Measurements from ENCODE around the gene FHDC1. TPM values are rescaled to one million over a fixed set of nuclear protein-coding genes. Genes with fewer than 3 reads are reported as not detected.

The FHDC1 gene
- total RNA-seq, 1 experiment from 2014 or later = 19.9 TPM

DNA sequence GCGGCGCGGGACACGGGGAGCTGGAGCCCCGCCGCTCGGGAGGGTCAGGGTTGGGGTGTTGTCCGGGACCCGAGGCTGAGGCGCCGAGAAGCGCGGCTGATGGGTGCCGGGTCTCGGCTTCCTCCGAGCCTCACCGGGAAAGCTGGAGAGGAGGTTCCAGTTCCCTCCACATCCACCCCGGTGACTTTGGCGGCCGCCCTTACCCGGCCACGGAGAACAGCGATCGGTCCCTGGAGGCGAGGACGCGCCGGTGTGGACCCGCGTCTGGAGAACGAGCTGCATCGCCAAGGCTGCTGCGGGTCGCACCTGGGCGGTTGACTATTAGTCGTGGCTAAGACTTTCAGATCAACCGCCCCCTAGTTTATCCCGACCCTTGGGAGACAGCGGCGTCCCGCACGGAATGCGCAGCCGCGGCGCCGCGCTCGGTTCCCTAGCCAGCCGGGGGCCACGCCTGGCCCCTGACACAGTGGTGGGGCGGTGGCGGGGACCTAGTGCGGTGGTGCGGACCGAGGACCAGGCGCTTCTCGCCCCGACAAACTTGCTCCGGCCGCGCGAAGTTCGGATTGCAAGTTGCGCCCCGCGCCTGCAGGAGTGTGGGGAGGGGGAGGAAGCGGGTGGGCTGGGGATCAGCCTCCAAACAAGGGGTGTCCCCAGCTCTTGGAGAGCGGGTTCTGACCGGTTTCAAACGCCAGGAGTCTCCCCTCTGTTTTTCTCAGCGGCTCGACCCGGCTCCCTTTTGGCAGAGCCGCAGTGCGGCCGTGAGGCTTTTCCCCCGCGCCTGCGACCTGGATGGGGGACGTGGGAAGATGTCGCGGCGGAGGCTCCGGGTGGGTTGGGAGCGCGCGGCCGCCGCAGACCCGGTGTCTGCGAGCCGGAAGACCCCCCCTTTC is 568 bp downstream of the FHDC1 start:
- Histone ChIP-seq H2BK20ac (ENCODE audit: low read depth, low read length, poor library complexity, severe bottlenecking) (no peak overlapping the region), H3K56ac (ENCODE audit: insufficient read length, low read depth, low read length) (no peak overlapping the region), H3K9me3 (ENCODE audit: control insufficient read depth, low read depth, low read length) (no peaks in the 10 kb centered on the region), H3K23me2 (ENCODE audit: insufficient read length, low read depth, low read length, poor library complexity, severe bottlenecking) (peaks cover 19% of the 10 kb centered on the region), H3K9ac (ENCODE audit: extremely low read depth, insufficient read length, low read length) (peak overlapping the region; percentile 56), H3K23ac (ENCODE audit: insufficient read length, low read depth, low read length) (no peak overlapping the region), H3K4me2 (ENCODE audit: insufficient read depth, insufficient read length, low read length) (peak overlapping the region; percentile 76), H2BK5ac (ENCODE audit: insufficient read length, low read length) (no peak overlapping the region), H3K79me1 (ENCODE audit: insufficient read depth, low read depth, low read length, poor library complexity, severe bottlenecking) (no peaks in the 10 kb centered on the region), H3K27me3 (ENCODE audit: insufficient read depth, low read length) (no peaks in the 10 kb centered on the region), H2BK12ac (ENCODE audit: insufficient read length, low read depth, low read length) (no peak overlapping the region), H2AK5ac (ENCODE audit: insufficient read length, low read length) (no peak overlapping the region), H3K27ac (ENCODE audit: insufficient read length, low read depth, low read length) (no peak overlapping the region), H4K5ac (ENCODE audit: insufficient read length, low read depth, low read length) (no peak overlapping the region), H3K4ac (ENCODE audit: low read depth, low read length) (no peak overlapping the region), H4K91ac (ENCODE audit: insufficient read length, low read depth, low read length) (no peak overlapping the region), H3T11ph (ENCODE audit: low read length) (no peak overlapping the region), H3K18ac (ENCODE audit: insufficient read length, low read depth, low read length) (peak overlapping the region; percentile 35), H2AFZ (ENCODE audit: low read length) (no peak overlapping the region), H4K8ac (replicated peaks; ENCODE audit: insufficient read length, low read depth, low read length) (no peak overlapping the region), H2BK15ac (ENCODE audit: low read depth, low read length) (no peak overlapping the region), H3K4me1 (ENCODE audit: insufficient read depth, low read length) (peaks cover 2% of the 10 kb centered on the region; the same call in 1 of the 2 replicates), H4K20me1 (ENCODE audit: control insufficient read depth, insufficient read depth, insufficient read length) (no peaks in the 10 kb centered on the region), H3K14ac (ENCODE audit: insufficient read depth, low read length) (peak overlapping the region; percentile 76), H3K79me2 (ENCODE audit: insufficient read depth, low read length) (peaks cover 23% of the 10 kb centered on the region; the same call in 1 of the 2 replicates), H2BK120ac (ENCODE audit: low read depth, low read length, poor library complexity, severe bottlenecking) (no peak overlapping the region)
- no peaks in the 10 kb centered on the region; a peak in 1 of 5 replicates for H3K9me3 Mint-ChIP-seq
- peaks cover 31% of the 10 kb centered on the region for H3K27me3 Mint-ChIP-seq (ENCODE audit: low read depth)
- H3K4me1 Mint-ChIP-seq = peaks cover 37 to 38% of the 10 kb centered on the region in 2 experiments
- peak overlapping the region; percentile 82 to 93 for H3K4me3 Mint-ChIP-seq
- TF ChIP-seq, protein P1, sequence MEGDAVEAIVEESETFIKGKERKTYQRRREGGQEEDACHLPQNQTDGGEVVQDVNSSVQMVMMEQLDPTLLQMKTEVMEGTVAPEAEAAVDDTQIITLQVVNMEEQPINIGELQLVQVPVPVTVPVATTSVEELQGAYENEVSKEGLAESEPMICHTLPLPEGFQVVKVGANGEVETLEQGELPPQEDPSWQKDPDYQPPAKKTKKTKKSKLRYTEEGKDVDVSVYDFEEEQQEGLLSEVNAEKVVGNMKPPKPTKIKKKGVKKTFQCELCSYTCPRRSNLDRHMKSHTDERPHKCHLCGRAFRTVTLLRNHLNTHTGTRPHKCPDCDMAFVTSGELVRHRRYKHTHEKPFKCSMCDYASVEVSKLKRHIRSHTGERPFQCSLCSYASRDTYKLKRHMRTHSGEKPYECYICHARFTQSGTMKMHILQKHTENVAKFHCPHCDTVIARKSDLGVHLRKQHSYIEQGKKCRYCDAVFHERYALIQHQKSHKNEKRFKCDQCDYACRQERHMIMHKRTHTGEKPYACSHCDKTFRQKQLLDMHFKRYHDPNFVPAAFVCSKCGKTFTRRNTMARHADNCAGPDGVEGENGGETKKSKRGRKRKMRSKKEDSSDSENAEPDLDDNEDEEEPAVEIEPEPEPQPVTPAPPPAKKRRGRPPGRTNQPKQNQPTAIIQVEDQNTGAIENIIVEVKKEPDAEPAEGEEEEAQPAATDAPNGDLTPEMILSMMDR (conservative IDR thresholded peaks at IDR 0.05) = peak; percentile 31; the same call in 1 of the 3 replicates
- H3K36me3 Mint-ChIP-seq (ENCODE audit: insufficient read depth in 1 of 3, low read depth in 3 of 3) = peaks cover 0 to 7% (median 5%) of the 10 kb centered on the region in 3 experiments; a peak in 1 of 7 replicates
- DNase-seq = peak; percentile 62
- peak overlapping the region in 1 of 3 experiments; percentile 65; a peak in 1 of 7 replicates for H3K27ac Mint-ChIP-seq
- no CpG with 5 or more reads among the region's 93 CpGs for WGBS (ENCODE audit: extremely low coverage, insufficient read length, low lambda C conversion rate)

Data from H9 (cell line).